GM12892 (cell line): ENCODE measurements around the gene MEGF9.

Experiments
- POLR2A ChIP-seq: IDR thresholded peaks from 2 replicates; pipeline ENCODE4 v1.6.1; 2011; ENCODE audit warnings: low read depth, low read length, control low read depth
- POLR2AphosphoS5 ChIP-seq: IDR thresholded peaks from 2 replicates; pipeline ENCODE4 v1.6.1; 2011; ENCODE audit warnings: low read depth, low read length, control low read depth
- TAF1 ChIP-seq: IDR thresholded peaks from 2 replicates; pipeline ENCODE4 v1.6.1; 2011; ENCODE audit warnings: low read depth, mild to moderate bottlenecking, control low read depth, low read length, borderline replicate concordance

DNA sequence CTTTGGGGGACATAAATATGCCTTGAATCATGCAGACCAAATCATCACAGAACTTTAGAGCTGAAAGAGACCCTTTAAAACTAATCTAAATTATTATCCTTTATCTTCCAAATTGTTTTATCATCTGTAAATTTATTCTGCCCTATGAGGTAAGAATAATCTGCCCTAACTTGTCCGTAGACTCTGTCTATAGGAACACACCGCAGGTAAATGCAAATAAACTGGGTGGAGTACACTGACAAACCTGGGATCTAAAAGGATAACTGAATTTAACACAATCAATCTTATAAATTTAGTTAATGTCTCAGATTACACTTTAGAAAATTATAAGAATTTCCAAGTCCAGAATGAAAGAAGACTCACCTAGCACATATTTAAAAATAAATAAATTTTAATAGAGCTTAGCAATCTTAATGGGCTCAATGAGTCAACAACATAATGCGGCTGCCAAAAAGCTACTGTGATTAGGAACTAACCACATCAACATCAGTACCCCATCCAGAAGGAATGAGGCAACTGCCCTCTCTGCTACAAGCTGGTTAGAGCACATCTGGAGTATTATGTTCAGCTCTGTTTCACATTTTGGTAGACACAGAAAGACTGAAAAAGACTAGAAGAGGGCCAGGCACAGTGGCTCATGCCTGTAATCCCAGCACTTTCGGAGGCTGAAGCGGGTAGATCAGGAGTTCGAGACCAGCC lies 5.6 kb downstream of the MEGF9 start:
- TF ChIP-seq POLR2A (no peak), TAF1 (no peak), POLR2AphosphoS5 (no peak)
